Endothelial cell (in vitro differentiated cells): ENCODE results near the gene LCN6. TPM values are rescaled to one million over a fixed set of nuclear protein-coding genes. Genes with fewer than 3 reads are reported as not detected.
A peak's percentile ranks its signal among the peaks of the same experiment; 100 is the strongest.

Experiments used
- DNase-seq: peaks from one replicate; pipeline ENCODE4 v3.0.0; 2021; ENCODE audit warnings: low spot score
- H3K27ac Mint-ChIP-seq: one replicate; pipeline ENCODE4 v1.8.0; 2021; ENCODE audit warnings: mixed read lengths, inconsistent platforms; ENCODE audit not compliant: unreplicated experiment
- H3K27me3 Mint-ChIP-seq: one replicate; pipeline ENCODE4 v1.8.0; 2021; ENCODE audit warnings: mild to moderate bottlenecking, moderate library complexity, mixed read lengths, inconsistent platforms; ENCODE audit not compliant: unreplicated experiment
- H3K36me3 Mint-ChIP-seq: one replicate; pipeline ENCODE4 v1.8.0; 2021; ENCODE audit warnings: mild to moderate bottlenecking, low read depth, mixed read lengths, inconsistent platforms; ENCODE audit not compliant: unreplicated experiment
- H3K4me1 Mint-ChIP-seq: one replicate; pipeline ENCODE4 v1.8.0; 2021; ENCODE audit warnings: mild to moderate bottlenecking, mixed read lengths, inconsistent platforms; ENCODE audit not compliant: unreplicated experiment
- H3K4me3 Mint-ChIP-seq: one replicate; pipeline ENCODE4 v1.8.0; 2021; ENCODE audit warnings: mild to moderate bottlenecking, mixed read lengths, inconsistent platforms; ENCODE audit not compliant: unreplicated experiment
- H3K9me3 Mint-ChIP-seq: one replicate; pipeline ENCODE4 v1.8.0; 2021; ENCODE audit warnings: mixed read lengths, inconsistent platforms; ENCODE audit not compliant: unreplicated experiment
- total RNA-seq: library from RNA; stranded (reverse); fragmentation: NEBNext Ultra II Directional; extraction: Animal tissue kit (Norgen Biotek cat#: 25700); gene quantifications from one replicate; pipeline ENCODE4 v1.2.1, GENCODE V29; 2021; ENCODE audit not compliant: unreplicated experiment
- TF ChIP-seq, protein P1 (sequence below): fragments of 200-600 bp; sonication (generic); IDR thresholded peaks from one replicate; pipeline ENCODE4 v1.5.0; 2021; ENCODE audit warnings: antibody characterized with exemption; ENCODE audit not compliant: unreplicated experiment

The LCN6 gene
- total RNA-seq, 1 donor from 2014 or later, result not detected

DNA sequence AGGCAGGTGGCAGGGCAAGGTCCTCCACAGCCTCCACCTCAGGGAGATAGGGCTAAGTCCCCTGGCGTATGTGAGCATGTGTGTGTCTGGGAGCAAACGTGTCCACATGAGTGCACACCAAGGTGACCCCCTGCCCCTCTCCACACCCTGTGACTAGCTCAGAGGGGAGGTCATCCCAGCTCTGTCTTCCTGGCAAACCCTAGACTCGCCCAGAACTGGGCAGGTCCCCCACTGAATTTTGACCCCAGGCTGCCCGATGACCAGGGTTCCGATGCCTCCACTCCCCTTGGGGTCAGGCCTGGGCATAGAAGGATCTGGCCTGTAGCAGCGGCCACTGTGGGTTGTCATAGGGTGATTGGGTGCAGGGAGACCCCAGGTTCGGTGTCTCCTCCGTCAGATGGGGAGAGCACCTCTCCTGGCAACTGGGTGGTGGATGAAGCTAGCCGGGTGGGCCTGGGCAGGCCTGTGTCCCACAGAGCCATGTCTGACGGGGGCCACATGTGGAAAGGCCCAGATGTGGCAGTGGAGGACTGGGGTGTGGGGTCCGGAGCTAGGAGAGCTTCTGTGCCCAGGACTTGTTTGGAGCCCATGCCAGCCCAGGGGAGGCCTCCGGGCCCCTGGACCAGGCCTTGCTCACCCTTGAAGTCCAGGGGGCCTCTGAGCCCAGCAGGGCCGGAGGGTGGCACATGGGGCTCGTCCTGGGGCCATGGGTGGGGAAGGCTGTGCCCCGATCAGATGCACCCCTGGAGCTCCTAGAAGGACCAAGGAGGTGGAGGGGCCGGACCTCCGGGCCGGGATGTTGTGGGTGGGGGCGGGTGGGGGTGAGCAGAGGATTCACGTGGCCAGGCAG lies 29.8 kb downstream of the LCN6 start:
- no peak for DNase-seq
- H3K36me3 Mint-ChIP-seq, result peaks cover 19% of the 10 kb centered on the region
- TF ChIP-seq, protein P1, sequence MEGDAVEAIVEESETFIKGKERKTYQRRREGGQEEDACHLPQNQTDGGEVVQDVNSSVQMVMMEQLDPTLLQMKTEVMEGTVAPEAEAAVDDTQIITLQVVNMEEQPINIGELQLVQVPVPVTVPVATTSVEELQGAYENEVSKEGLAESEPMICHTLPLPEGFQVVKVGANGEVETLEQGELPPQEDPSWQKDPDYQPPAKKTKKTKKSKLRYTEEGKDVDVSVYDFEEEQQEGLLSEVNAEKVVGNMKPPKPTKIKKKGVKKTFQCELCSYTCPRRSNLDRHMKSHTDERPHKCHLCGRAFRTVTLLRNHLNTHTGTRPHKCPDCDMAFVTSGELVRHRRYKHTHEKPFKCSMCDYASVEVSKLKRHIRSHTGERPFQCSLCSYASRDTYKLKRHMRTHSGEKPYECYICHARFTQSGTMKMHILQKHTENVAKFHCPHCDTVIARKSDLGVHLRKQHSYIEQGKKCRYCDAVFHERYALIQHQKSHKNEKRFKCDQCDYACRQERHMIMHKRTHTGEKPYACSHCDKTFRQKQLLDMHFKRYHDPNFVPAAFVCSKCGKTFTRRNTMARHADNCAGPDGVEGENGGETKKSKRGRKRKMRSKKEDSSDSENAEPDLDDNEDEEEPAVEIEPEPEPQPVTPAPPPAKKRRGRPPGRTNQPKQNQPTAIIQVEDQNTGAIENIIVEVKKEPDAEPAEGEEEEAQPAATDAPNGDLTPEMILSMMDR, result no peak
- peaks cover 13% of the 10 kb centered on the region for H3K27me3 Mint-ChIP-seq
- no peak overlapping the region for H3K4me3 Mint-ChIP-seq
- H3K9me3 Mint-ChIP-seq, result no peaks in the 10 kb centered on the region
- H3K27ac Mint-ChIP-seq, result peak overlapping the region; percentile 48
- peaks cover 13% of the 10 kb centered on the region for H3K4me1 Mint-ChIP-seq

DNA sequence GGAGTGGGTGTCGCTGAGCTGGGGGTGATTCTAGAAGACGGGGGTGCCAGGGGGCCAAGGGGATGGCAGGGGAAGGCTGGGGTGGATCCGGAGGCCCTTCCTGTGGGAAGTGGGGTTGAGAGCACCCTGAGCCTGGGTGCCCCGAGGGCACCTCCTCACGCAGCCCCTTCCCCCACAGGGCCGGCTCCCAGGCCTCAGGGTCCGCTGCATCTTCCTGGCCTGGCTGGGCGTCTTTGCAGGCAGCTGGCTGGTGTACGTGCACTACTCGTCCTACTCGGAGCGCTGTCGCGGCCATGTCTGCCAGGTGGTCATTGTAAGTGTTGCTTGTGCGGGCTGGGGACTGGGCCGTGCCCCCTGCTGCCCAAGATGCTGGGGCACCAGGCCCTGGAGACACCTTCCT lies 30.9 kb downstream of the LCN6 start:
- Mint-ChIP-seq H3K4me1 (peaks cover 13% of the 10 kb centered on the region), H3K4me3 (no peak overlapping the region), H3K27ac (no peak overlapping the region), H3K27me3 (peaks cover 9% of the 10 kb centered on the region), H3K36me3 (peaks cover 18% of the 10 kb centered on the region), H3K9me3 (no peaks in the 10 kb centered on the region)
- TF ChIP-seq, protein P1, result no peak
- no peak for DNase-seq

DNA sequence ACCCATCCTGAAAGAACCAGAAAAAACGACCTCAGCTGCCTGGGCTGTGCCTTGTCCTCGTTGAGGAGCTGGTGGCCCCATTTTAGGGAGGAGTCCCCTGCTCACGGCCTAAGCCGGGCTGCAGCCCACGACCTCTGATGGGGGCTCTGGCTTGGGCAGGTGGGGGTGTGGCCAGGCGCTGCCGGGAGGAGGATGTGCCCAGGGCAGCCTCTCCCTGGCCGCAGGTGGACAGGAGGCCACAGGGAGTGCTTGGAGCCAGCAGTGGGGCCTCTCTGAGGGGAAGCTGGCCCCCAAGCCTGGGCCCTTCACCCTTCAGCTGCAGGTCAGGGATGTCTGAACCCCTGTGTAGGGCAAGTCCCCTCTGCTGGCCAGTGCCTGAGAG lies 33.4 kb downstream of the LCN6 start:
- Mint-ChIP-seq H3K36me3 (peaks cover 18% of the 10 kb centered on the region), H3K9me3 (no peaks in the 10 kb centered on the region), H3K27ac (peak overlapping the region; percentile 83), H3K4me3 (no peak overlapping the region), H3K4me1 (peaks cover 27% of the 10 kb centered on the region), H3K27me3 (peaks cover 14% of the 10 kb centered on the region)
- TF ChIP-seq, protein P1, result no peak
- no peak for DNase-seq

DNA sequence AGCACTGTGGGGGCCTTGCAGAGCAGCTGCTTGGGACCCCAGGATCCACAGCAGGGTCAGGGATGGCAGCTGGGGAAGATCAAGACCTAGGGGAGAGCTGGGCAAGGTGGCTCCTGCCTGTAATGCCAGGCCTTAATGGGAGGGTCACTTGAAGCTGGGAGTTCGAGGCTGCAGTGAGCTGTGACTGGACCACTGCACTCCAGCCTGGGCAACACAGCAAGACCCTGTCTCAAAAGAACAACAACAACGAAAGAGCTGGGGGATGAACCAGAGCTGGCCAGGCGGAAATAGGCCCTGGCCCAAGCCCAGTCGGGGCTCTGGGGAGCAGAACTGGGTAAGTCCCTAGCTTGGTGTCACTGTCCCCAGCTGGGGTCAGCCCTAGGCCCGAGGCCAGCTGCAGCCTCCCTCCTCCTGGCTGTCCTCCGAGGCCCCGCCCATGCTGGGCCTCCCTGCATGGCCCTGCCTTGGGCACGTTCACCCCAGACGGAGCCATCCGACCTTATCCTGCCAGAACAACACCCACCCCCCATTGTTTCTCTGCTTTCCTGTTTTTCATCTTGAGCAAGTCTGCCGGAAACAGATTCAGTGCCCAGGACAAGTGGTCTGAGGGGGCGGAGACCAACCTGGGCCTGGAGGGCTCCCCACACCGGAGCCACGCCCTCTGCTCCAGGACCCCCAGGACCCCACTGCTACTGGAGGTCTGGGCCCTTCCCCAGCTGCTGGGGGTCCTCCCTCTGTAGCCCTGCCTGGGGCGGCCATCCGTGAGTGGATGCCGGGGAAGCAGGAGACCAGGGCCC lies 34.0 kb downstream of the LCN6 start:
- Mint-ChIP-seq H3K9me3 (no peaks in the 10 kb centered on the region), H3K27me3 (peaks cover 14% of the 10 kb centered on the region), H3K27ac (peak overlapping the region; percentile 83), H3K4me1 (peaks cover 30% of the 10 kb centered on the region), H3K4me3 (peak overlapping the region; percentile 71), H3K36me3 (peaks cover 18% of the 10 kb centered on the region)
- DNase-seq, result peak; percentile 77
- TF ChIP-seq, protein P1, result no peak
